Loucy (cell line): ENCODE results near the gene RAB14.

ENCODE experiments used
- H2AFZ ChIP-seq: fragments of 200-600 bp; sonication (generic); 2 replicates; pipeline ENCODE4 v1.6.0; 2016; ENCODE audit warnings: antibody characterized with exemption, mild to moderate bottlenecking, low read length, moderate library complexity
- H3F3A ChIP-seq: fragments of 200-600 bp; 2 replicates; pipeline ENCODE4 v1.6.0; 2016; ENCODE audit warnings: antibody characterized with exemption, low read depth, mild to moderate bottlenecking
- H3K27me3 ChIP-seq: fragments of 200-600 bp; sonication (generic); 2 replicates; pipeline ENCODE4 v1.6.1; 2014; ENCODE audit warnings: low read length, mild to moderate bottlenecking; ENCODE audit not compliant: insufficient read depth, poor library complexity, severe bottlenecking
- H3K36me3 ChIP-seq: fragments of 200-600 bp; sonication (generic); 2 replicates; pipeline ENCODE4 v1.6.1; 2016; ENCODE audit warnings: low read length; ENCODE audit not compliant: insufficient read depth
- H3K4me1 ChIP-seq: fragments of 200-600 bp; sonication (generic); 2 replicates; pipeline ENCODE4 v1.5.1; 2014; ENCODE audit warnings: low read length, mild to moderate bottlenecking; ENCODE audit not compliant: insufficient read depth, poor library complexity, severe bottlenecking
- H3K4me2 ChIP-seq: fragments of 200-600 bp; sonication (generic); 2 replicates; pipeline ENCODE4 v1.6.0; 2014; ENCODE audit warnings: antibody characterized with exemption, low read length, low read depth, mild to moderate bottlenecking; ENCODE audit not compliant: poor library complexity, severe bottlenecking
- H3K4me3 ChIP-seq: fragments of 200-600 bp; sonication (generic); 2 replicates; pipeline ENCODE4 v1.5.1; 2014; ENCODE audit warnings: low read length, mild to moderate bottlenecking, mixed read lengths; ENCODE audit not compliant: poor library complexity, severe bottlenecking
- H3K79me2 ChIP-seq: fragments of 200-600 bp; sonication (generic); 2 replicates; pipeline ENCODE4 v1.6.1; 2014; ENCODE audit warnings: low read length; ENCODE audit not compliant: insufficient read depth
- H3K9ac ChIP-seq: fragments of 200-600 bp; sonication (generic); 2 replicates; pipeline ENCODE4 v1.6.0; 2014; ENCODE audit warnings: mild to moderate bottlenecking, low read depth, low read length, moderate library complexity; ENCODE audit not compliant: poor library complexity, severe bottlenecking
- H3K9me2 ChIP-seq: fragments of 200-600 bp; sonication (generic); replicated peaks from 2 replicates; pipeline ENCODE4 v1.6.1; 2016; ENCODE audit warnings: low read depth, low read length, mixed read lengths
- H3K9me3 ChIP-seq: fragments of 200-600 bp; sonication (generic); 2 replicates; pipeline ENCODE4 v1.6.1; 2014; ENCODE audit warnings: mild to moderate bottlenecking, antibody characterized with exemption, low read length, low read depth; ENCODE audit not compliant: insufficient read depth
- H4K20me1 ChIP-seq: fragments of 200-600 bp; sonication (generic); 2 replicates; pipeline ENCODE4 v1.6.0; 2014; ENCODE audit warnings: antibody characterized with exemption, low read length, mild to moderate bottlenecking; ENCODE audit not compliant: insufficient read depth, poor library complexity, severe bottlenecking
- CTCF ChIP-seq: fragments of 200-600 bp; sonication (generic); conservative IDR thresholded peaks from 2 replicates; pipeline ENCODE4 v1.5.1; 2014; ENCODE audit warnings: mild to moderate bottlenecking, antibody characterized with exemption, low read length
- EZH2phosphoT487 ChIP-seq: fragments of 200-600 bp; IDR thresholded peaks from 2 replicates; pipeline ENCODE4 v1.6.1; 2018; ENCODE audit warnings: antibody characterized with exemption, mild to moderate bottlenecking, moderate library complexity, borderline replicate concordance

The RAB14 gene

GRCh38 chr9:121218357-121219027 is 16.8 kb upstream of the RAB14 start:
- Histone ChIP-seq H3K79me2 (no peaks in the 10 kb centered on the region), H3F3A (no peaks in the 10 kb centered on the region), H3K9ac (no peak overlapping the region), H3K4me2 (no peak overlapping the region), H3K4me3 (no peak overlapping the region), H3K36me3 (no peaks in the 10 kb centered on the region), H4K20me1 (no peaks in the 10 kb centered on the region), H2AFZ (no peak overlapping the region), H3K27me3 (no peaks in the 10 kb centered on the region), H3K4me1 (peaks cover 11% of the 10 kb centered on the region), H3K9me3 (no peaks in the 10 kb centered on the region), H3K9me2 (no peaks in the 10 kb centered on the region)
- TF ChIP-seq EZH2phosphoT487 (no peak), CTCF (no peak)

GRCh38 chr9:121217609-121218292 is 16.1 kb upstream of the RAB14 start:
- Histone ChIP-seq H3K4me1 (peaks cover 14% of the 10 kb centered on the region), H3K27me3 (no peaks in the 10 kb centered on the region), H3K9me3 (no peaks in the 10 kb centered on the region), H3K9me2 (no peaks in the 10 kb centered on the region), H3K9ac (no peak overlapping the region), H4K20me1 (no peaks in the 10 kb centered on the region), H3K36me3 (no peaks in the 10 kb centered on the region), H3K4me2 (no peak overlapping the region), H3K4me3 (no peak overlapping the region), H3F3A (no peaks in the 10 kb centered on the region), H3K79me2 (no peaks in the 10 kb centered on the region), H2AFZ (no peak overlapping the region)
- TF ChIP-seq EZH2phosphoT487 = no peak
- no peak for TF ChIP-seq CTCF

GRCh38 chr9:121216271-121216805 is 14.7 kb upstream of the RAB14 start:
- Histone ChIP-seq H3K4me2 (peak overlapping the region; percentile 15), H3K9me3 (no peaks in the 10 kb centered on the region), H3K4me3 (no peak overlapping the region), H3K9ac (peak overlapping the region; percentile 7), H4K20me1 (no peaks in the 10 kb centered on the region), H3F3A (no peaks in the 10 kb centered on the region), H3K36me3 (no peaks in the 10 kb centered on the region), H3K79me2 (no peaks in the 10 kb centered on the region), H2AFZ (peak overlapping the region; percentile 79), H3K9me2 (no peaks in the 10 kb centered on the region), H3K4me1 (peaks cover 14% of the 10 kb centered on the region), H3K27me3 (no peaks in the 10 kb centered on the region)
- TF ChIP-seq EZH2phosphoT487 (no peak), CTCF (no peak)
